Nephron progenitor cell (in vitro differentiated cells): ENCODE measurements around the gene RPS10.
"Not testable (repeated sequence)": the region's sequence is repeated elsewhere in the genome, so short reads cannot be mapped to it uniquely, and the experiment has no call there.

ENCODE experiments used
- DNase-seq: peaks from one replicate; pipeline ENCODE4 v3.0.0; 2021
- H3K27ac Mint-ChIP-seq: 2 replicates; pipeline ENCODE4 v1.8.0; 2021; ENCODE audit warnings: mild to moderate bottlenecking, moderate library complexity, mixed read lengths
- H3K27me3 Mint-ChIP-seq: 2 replicates; pipeline ENCODE4 v1.8.0; 2021; ENCODE audit warnings: mild to moderate bottlenecking, low read depth, mixed read lengths; ENCODE audit not compliant: poor library complexity
- H3K36me3 Mint-ChIP-seq: 2 replicates; pipeline ENCODE4 v1.8.0; 2021; ENCODE audit warnings: low read depth, mixed read lengths
- H3K4me1 Mint-ChIP-seq: 2 replicates; pipeline ENCODE4 v1.8.0; 2021; ENCODE audit warnings: mixed read lengths
- H3K4me3 Mint-ChIP-seq: 2 replicates; pipeline ENCODE4 v1.8.0; 2021; ENCODE audit warnings: mild to moderate bottlenecking, moderate library complexity, mixed read lengths
- H3K9me3 Mint-ChIP-seq: 2 replicates; pipeline ENCODE4 v1.8.0; 2021; ENCODE audit warnings: mild to moderate bottlenecking, moderate library complexity, mixed read lengths
- TF ChIP-seq, protein P1 (sequence below): fragments of 200-600 bp; sonication (generic); IDR thresholded peaks from 2 replicates; pipeline ENCODE4 v1.5.0; 2021; ENCODE audit warnings: antibody characterized with exemption

The RPS10 gene

DNA sequence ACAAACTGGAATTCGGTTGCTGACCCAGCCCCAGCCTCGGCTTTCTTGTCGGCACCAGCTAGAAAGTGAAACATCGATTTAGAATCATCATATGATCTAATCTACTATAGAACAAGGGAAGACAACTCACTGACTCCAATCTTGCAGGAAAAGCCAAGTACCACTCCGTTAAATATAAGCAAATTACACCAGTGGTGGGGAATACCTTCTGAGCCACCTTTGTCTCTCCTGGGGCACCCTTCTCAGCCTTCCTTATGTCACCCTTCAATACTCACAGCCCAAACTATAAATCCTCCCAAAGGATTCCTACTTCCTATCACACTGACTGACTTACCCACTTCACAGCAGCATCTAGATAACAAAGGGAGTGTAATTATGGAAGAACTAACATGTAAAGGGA lies 7.5 kb downstream of the RPS10 start:
- no peak overlapping the region for H3K4me3 Mint-ChIP-seq
- peaks cover 11% of the 10 kb centered on the region for H3K4me1 Mint-ChIP-seq
- no peak for DNase-seq
- H3K27me3 Mint-ChIP-seq, result peaks cover 3% of the 10 kb centered on the region
- H3K9me3 Mint-ChIP-seq, result no peaks in the 10 kb centered on the region
- H3K27ac Mint-ChIP-seq, result peak overlapping the region; percentile 84
- peaks cover 78% of the 10 kb centered on the region for H3K36me3 Mint-ChIP-seq
- TF ChIP-seq, protein P1, sequence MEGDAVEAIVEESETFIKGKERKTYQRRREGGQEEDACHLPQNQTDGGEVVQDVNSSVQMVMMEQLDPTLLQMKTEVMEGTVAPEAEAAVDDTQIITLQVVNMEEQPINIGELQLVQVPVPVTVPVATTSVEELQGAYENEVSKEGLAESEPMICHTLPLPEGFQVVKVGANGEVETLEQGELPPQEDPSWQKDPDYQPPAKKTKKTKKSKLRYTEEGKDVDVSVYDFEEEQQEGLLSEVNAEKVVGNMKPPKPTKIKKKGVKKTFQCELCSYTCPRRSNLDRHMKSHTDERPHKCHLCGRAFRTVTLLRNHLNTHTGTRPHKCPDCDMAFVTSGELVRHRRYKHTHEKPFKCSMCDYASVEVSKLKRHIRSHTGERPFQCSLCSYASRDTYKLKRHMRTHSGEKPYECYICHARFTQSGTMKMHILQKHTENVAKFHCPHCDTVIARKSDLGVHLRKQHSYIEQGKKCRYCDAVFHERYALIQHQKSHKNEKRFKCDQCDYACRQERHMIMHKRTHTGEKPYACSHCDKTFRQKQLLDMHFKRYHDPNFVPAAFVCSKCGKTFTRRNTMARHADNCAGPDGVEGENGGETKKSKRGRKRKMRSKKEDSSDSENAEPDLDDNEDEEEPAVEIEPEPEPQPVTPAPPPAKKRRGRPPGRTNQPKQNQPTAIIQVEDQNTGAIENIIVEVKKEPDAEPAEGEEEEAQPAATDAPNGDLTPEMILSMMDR, result no peak

DNA sequence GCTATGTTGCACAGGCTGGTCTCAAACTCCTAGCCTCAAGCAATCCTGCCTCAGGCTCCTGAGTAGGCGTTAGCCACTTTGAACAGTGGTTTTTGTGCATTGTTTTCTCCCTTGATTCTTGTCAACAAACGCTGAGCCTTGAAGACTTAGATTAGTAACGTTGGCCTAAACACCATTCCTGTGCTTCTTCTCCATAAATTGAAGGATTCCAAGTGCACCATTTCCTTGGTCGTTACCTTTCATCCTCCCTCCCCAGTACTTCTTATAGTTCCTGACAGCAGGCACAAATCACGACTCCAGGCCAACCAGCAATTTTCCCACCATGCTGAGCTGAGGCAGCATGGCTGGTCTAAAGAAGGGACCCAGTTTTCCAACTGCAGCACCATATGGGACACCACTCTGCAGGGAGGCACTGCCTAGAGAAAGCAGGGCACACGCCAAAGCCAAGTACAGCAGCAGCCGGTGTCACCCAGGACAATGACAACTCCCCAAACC lies 8.9 kb downstream of the RPS10 start:
- H3K27ac Mint-ChIP-seq, result peak overlapping the region; percentile 60
- H3K36me3 Mint-ChIP-seq, result peaks cover 80% of the 10 kb centered on the region
- no peaks in the 10 kb centered on the region for H3K9me3 Mint-ChIP-seq
- peaks cover 3% of the 10 kb centered on the region for H3K27me3 Mint-ChIP-seq
- TF ChIP-seq, protein P1, result no peak
- H3K4me3 Mint-ChIP-seq, result no peak overlapping the region
- DNase-seq, result no peak
- peaks cover 7% of the 10 kb centered on the region for H3K4me1 Mint-ChIP-seq

DNA sequence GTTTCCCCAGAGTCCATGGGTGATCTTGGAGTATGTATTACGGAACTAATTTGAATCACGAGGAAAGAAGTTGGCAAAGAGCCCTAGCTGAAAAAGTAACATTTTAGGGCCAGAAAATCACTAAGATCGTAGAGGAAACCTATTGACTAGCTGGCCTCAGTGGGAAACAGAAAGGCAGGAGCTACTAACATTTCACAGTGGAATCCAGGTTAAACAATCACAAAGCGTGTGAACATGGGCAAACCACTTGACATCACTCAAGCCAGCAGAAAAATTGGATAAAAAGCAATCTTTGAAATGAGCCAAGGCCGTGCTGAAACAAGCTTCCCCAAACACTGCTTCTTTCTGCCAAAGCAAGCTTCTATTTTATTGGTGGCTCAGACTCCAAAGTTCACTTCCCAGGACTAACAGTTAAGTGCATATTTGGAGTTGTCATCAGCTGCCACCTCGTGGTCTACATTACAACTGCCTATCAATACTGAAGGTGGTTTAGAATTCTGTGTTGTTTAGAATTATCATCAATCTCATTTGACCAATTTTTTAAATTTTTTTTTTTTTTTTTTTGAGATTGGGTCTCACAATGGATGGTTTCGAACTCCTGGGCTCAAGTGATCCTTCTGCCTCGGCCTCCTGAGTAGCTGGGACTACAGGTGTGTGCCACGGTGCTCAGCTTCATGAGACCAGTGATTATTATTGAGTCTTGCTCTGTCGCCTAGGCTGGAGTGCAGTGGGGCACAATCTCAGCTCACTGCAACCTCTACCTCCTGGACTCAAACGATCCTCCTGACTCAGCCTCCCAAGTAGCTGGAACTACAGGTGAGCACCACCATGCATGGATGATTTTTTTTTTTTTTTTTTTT lies 10.6 kb downstream of the RPS10 start:
- H3K27ac Mint-ChIP-seq, result peak overlapping the region; percentile 47
- no peaks in the 10 kb centered on the region for H3K4me1 Mint-ChIP-seq
- H3K9me3 Mint-ChIP-seq, result no peaks in the 10 kb centered on the region
- no peak overlapping the region for H3K4me3 Mint-ChIP-seq
- H3K27me3 Mint-ChIP-seq, result no peaks in the 10 kb centered on the region
- DNase-seq, result no peak
- peaks cover 71% of the 10 kb centered on the region for H3K36me3 Mint-ChIP-seq
- TF ChIP-seq, protein P1, result peak; percentile 21

DNA sequence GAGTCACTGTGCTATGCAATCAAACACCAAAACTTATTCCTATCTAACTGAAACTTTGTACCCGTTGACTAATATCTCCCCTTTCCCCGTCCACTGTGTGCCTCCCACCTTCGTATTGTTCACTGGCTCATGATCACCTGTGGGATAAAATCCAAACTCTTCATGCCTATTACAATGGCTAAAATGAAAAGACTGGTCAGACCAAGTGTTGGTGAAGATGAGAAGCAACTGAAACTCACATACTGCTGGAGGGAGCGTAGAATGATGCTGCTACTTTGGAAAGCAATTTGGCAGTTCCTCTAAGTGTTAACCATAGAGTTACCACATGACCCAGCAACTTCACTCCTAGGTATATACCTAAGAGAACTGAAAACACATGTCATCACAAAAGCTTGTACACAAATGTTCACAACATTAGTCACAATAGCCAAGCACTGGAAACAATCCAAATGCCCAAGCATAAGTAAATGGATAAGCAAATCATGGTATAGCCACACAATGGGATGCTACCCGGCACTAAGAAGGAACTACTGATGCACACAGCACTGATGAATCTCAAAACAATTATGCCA lies 13.1 kb downstream of the RPS10 start:
- Mint-ChIP-seq H3K9me3 (no peaks in the 10 kb centered on the region), H3K4me3 (no peak overlapping the region), H3K27me3 (no peaks in the 10 kb centered on the region), H3K27ac (no peak overlapping the region), H3K4me1 (no peaks in the 10 kb centered on the region), H3K36me3 (peaks cover 56% of the 10 kb centered on the region)
- no peak for DNase-seq
- TF ChIP-seq, protein P1, result no peak

DNA sequence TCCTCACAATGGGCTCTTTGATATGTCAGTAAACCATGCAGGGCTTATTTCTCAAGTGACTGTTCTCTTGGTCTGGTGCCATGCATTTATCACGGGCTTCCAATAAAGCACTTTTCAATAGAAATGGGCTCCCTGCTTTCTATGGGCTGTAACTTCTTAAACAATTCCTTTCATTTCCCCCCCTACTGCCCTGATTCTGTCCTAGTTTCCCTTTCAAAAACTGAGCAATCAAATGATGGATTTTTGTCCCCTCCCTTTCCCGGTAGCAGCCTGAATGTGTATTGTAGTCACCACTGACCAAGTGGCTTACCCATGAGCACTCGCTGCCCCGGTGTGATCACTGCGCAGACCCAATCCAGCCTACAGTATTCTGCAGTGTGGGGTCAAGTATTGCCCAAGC lies 13.9 kb downstream of the RPS10 start:
- Mint-ChIP-seq H3K27ac (peak overlapping the region; percentile 16), H3K36me3 (peaks cover 48% of the 10 kb centered on the region), H3K27me3 (no peaks in the 10 kb centered on the region), H3K9me3 (no peaks in the 10 kb centered on the region), H3K4me3 (no peak overlapping the region), H3K4me1 (no peaks in the 10 kb centered on the region)
- TF ChIP-seq, protein P1, result no peak
- DNase-seq, result no peak

DNA sequence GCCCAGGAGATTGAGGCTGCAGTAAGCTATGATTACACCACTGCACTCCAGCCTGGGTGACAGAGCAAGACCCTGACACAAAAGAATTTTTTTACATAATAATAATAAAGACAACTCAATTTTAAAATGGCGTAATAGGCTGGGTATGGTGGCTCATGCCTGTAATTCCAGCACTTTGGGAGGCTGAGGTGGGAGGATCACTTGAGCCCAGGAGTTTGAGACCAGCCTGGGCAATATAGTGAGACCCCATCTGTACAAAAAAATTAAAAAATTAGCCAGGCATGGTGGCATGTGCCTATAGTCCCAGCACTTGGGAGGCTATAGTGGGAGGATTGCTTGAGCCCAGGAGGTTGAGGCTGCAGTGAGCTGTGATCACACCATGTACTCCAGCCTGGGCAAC lies 18.0 kb downstream of the RPS10 start:
- peaks cover 32% of the 10 kb centered on the region for H3K36me3 Mint-ChIP-seq
- not testable (repeated sequence) for H3K27ac Mint-ChIP-seq, H3K9me3 Mint-ChIP-seq, H3K27me3 Mint-ChIP-seq, H3K4me3 Mint-ChIP-seq, H3K4me1 Mint-ChIP-seq, DNase-seq
